H1 (cell line): ENCODE measurements around the gene SLC2A14. TPM values are rescaled to one million over a fixed set of nuclear protein-coding genes. Genes with fewer than 3 reads are reported as not detected.
"Not testable (repeated sequence)": the region's sequence is repeated elsewhere in the genome, so short reads cannot be mapped to it uniquely, and the experiment has no call there.

Experiments
- CTCF ChIA-PET: fragments of 300-600 bp; sonication (Branson Sonifier 250); formaldehyde crosslinking; loops from one replicate; lab custom pipeline; 2021; ENCODE audit not compliant: partially characterized antibody; lab: Charles Lee
- POLR2A ChIA-PET: fragments of 300-600 bp; sonication (Branson Sonifier 250); formaldehyde crosslinking; loops from one replicate; lab custom pipeline; 2021; ENCODE audit warnings: inconsistent platforms; ENCODE audit not compliant: partially characterized antibody; lab: Charles Lee
- DNase-seq, 2 experiments: peaks; one replicate each; pipeline versions ENCODE4 v3.0.0 to v3.0.0-alpha.2; 2010 to 2022; ENCODE audit warnings: low spot score in 2 of 2, low read depth in 1 of 2, mixed read lengths in 1 of 2
- FAIRE-seq: peaks from 2 replicates; lab custom pipeline; 2011; peaks lifted over from hg19 to GRCh38; lab: Jason Lieb, UNC
- H2AFZ ChIP-seq: 2 replicates; pipeline ENCODE4 v1.8.1; 2012; ENCODE audit warnings: low read length, inconsistent platforms
- H2AK5ac ChIP-seq: 2 replicates; pipeline ENCODE4 v1.6.1; 2013; ENCODE audit warnings: low read depth, low read length
- H2BK120ac ChIP-seq: replicated peaks from 2 replicates; pipeline ENCODE3; 2013; ENCODE audit warnings: low read depth, low read length, inconsistent platforms
- H2BK12ac ChIP-seq: 2 replicates; pipeline ENCODE4 v1.6.1; 2013; ENCODE audit warnings: low read depth, low read length
- H2BK15ac ChIP-seq: 2 replicates; pipeline ENCODE4 v1.6.1; 2013; ENCODE audit warnings: low read length
- H2BK20ac ChIP-seq: 2 replicates; pipeline ENCODE4 v1.6.1; 2013; ENCODE audit warnings: low read length
- H2BK5ac ChIP-seq: 2 replicates; pipeline ENCODE4 v1.6.1; 2013; ENCODE audit warnings: low read depth, low read length
- H3K14ac ChIP-seq: 2 replicates; pipeline ENCODE4 v1.6.1; 2013; ENCODE audit warnings: inconsistent platforms; ENCODE audit not compliant: insufficient read length
- H3K18ac ChIP-seq: 2 replicates; pipeline ENCODE4 v1.6.1; 2013; ENCODE audit warnings: low read length; ENCODE audit errors: extremely low read depth
- H3K23ac ChIP-seq: 2 replicates; pipeline ENCODE4 v1.6.1; 2013; ENCODE audit warnings: inconsistent platforms; ENCODE audit not compliant: insufficient read length
- H3K23me2 ChIP-seq: 2 replicates; pipeline ENCODE4 v1.6.1; 2013; ENCODE audit warnings: low read depth, low read length
- H3K27ac ChIP-seq: 2 replicates; pipeline ENCODE4 v1.6.1; 2011; ENCODE audit warnings: low read depth, low read length, inconsistent platforms
- H3K27me3 ChIP-seq, 4 experiments: replicated peaks in 1 of 4; 1 replicate in 1 of 4; 2 replicates in 3 of 4; pipeline versions ENCODE4 v1.6.1 to v1.8.1; 2011 to 2013; ENCODE audit warnings: low read length in 3 of 4, mild to moderate bottlenecking in 3 of 4, inconsistent platforms in 2 of 4, mixed read lengths in 2 of 4, moderate library complexity in 1 of 4; ENCODE audit not compliant: control insufficient read depth in 3 of 4, insufficient read depth in 3 of 4; ENCODE audit errors: extremely low read depth in 1 of 4
- H3K36me3 ChIP-seq, 4 experiments: 2 replicates each; pipeline versions ENCODE4 v1.6.1 to v1.8.1; 2011 to 2013; ENCODE audit warnings: mild to moderate bottlenecking in 4 of 4, low read length in 3 of 4, moderate library complexity in 2 of 4, control low read depth in 1 of 4, inconsistent platforms in 1 of 4; ENCODE audit not compliant: insufficient read depth in 4 of 4, control insufficient read depth in 2 of 4
- H3K4ac ChIP-seq: replicated peaks from 2 replicates; pipeline ENCODE3; 2013; ENCODE audit warnings: low read length, low read depth, mixed read lengths, inconsistent platforms; ENCODE audit not compliant: insufficient read length
- H3K4me1 ChIP-seq, 4 experiments: replicated peaks in 1 of 4; 1 replicate in 1 of 4; 2 replicates in 3 of 4; pipeline versions ENCODE4 v1.6.1 to v1.8.1; 2011 to 2013; ENCODE audit warnings: low read length in 3 of 4, inconsistent platforms in 2 of 4, mixed read lengths in 1 of 4; ENCODE audit not compliant: insufficient read depth in 4 of 4, control insufficient read depth in 3 of 4
- H3K4me2 ChIP-seq, 2 experiments: 2 replicates each; pipeline versions ENCODE4 v1.6.1 to v1.8.1; 2011 to 2013; ENCODE audit warnings: low read depth in 2 of 2, low read length in 2 of 2, control low read depth in 1 of 2, inconsistent platforms in 1 of 2, mild to moderate bottlenecking in 1 of 2; ENCODE audit not compliant: insufficient read depth in 1 of 2
- H3K4me3 ChIP-seq, 4 experiments: fragments of 200-600, 300-600 bp in 1 of 4; sonication (generic), shearing (Covaris generic), sonication (Bioruptor Twin) in 1 of 4; 2 replicates each; pipeline versions ENCODE4 v1.5.1 to v1.8.1; 2011 to 2016; ENCODE audit warnings: low read length in 4 of 4, low read depth in 3 of 4, control low read depth in 2 of 4, inconsistent platforms in 2 of 4, mild to moderate bottlenecking in 2 of 4, mixed read lengths in 1 of 4, moderate library complexity in 1 of 4; ENCODE audit not compliant: insufficient read depth in 2 of 4; ENCODE audit errors: extremely low read depth in 1 of 4
- H3K56ac ChIP-seq: replicated peaks from 2 replicates; pipeline ENCODE3; 2013; ENCODE audit warnings: low read depth, mild to moderate bottlenecking, mixed read lengths, low read length, inconsistent platforms; ENCODE audit not compliant: insufficient read length
- H3K79me1 ChIP-seq: 2 replicates; pipeline ENCODE4 v1.6.1; 2013; ENCODE audit warnings: low read depth, low read length, control low read depth
- H3K79me2 ChIP-seq, 2 experiments: 2 replicates each; pipeline versions ENCODE4 v1.6.1 to v1.8.1; 2012 to 2013; ENCODE audit warnings: low read length in 2 of 2, mild to moderate bottlenecking in 2 of 2, inconsistent platforms in 1 of 2; ENCODE audit not compliant: insufficient read depth in 2 of 2, control insufficient read depth in 1 of 2
- H3K9ac ChIP-seq, 4 experiments: replicated peaks in 1 of 4; 1 replicate in 1 of 4; 2 replicates in 3 of 4; pipeline versions ENCODE4 v1.6.1 to v1.8.1; 2011 to 2013; ENCODE audit warnings: low read depth in 3 of 4, low read length in 3 of 4, control low read depth in 2 of 4, mild to moderate bottlenecking in 2 of 4, moderate library complexity in 2 of 4, inconsistent platforms in 1 of 4; ENCODE audit errors: extremely low read depth in 1 of 4
- H3K9me3 ChIP-seq, 2 experiments: 2 replicates each; pipeline versions ENCODE4 v1.6.1 to v1.8.1; 2012 to 2013; ENCODE audit warnings: mild to moderate bottlenecking in 2 of 2, moderate library complexity in 2 of 2, control low read depth in 1 of 2, inconsistent platforms in 1 of 2, low read depth in 1 of 2, low read length in 1 of 2, mixed read lengths in 1 of 2; ENCODE audit not compliant: insufficient read depth in 2 of 2
- H4K20me1 ChIP-seq, 2 experiments: replicated peaks in 1 of 2; 2 replicates each; pipeline versions ENCODE3 to v1.8.1; 2011 to 2013; ENCODE audit warnings: inconsistent platforms in 2 of 2, low read length in 2 of 2, mild to moderate bottlenecking in 1 of 2; ENCODE audit not compliant: insufficient read depth in 2 of 2, control insufficient read depth in 1 of 2
- H4K5ac ChIP-seq: 2 replicates; pipeline ENCODE4 v1.6.1; 2013; ENCODE audit warnings: low read length, low read depth, mixed read lengths, inconsistent platforms; ENCODE audit not compliant: insufficient read length
- H4K8ac ChIP-seq: 2 replicates; pipeline ENCODE4 v1.8.0; 2013; ENCODE audit warnings: mild to moderate bottlenecking, moderate library complexity, low read length, inconsistent platforms; ENCODE audit not compliant: insufficient read depth; ENCODE audit errors: extremely low read depth
- H4K91ac ChIP-seq: replicated peaks from 2 replicates; pipeline ENCODE3; 2013; ENCODE audit warnings: low read length, mixed read lengths, inconsistent platforms; ENCODE audit not compliant: insufficient read length
- WGBS, 2 experiments: shearing (Covaris generic) in 1 of 2; methylation state at CpG; one replicate each; pipeline versions ENCODE4 v1.1.6 to v1.1.7; 2013 to 2015; ENCODE audit warnings: low lambda C conversion rate in 2 of 2, mixed read lengths in 2 of 2, inconsistent platforms in 1 of 2, low coverage in 1 of 2, missing lambda C conversion rate in 1 of 2; ENCODE audit not compliant: insufficient replicate concordance in 2 of 2, insufficient coverage in 1 of 2, insufficient read length in 1 of 2; ENCODE audit errors: extremely low coverage in 1 of 2, missing lambda C conversion rate in 1 of 2; 5-methylcytosine and 5-hydroxymethylcytosine counted together
- polyA plus RNA-seq, 7 experiments: library from polyadenylated mRNA; depleted of rRNA in 3 of 7; stranded (reverse) in 5 of 7; unstranded in 2 of 7; fragments of >200 nt in 5 of 7; fragments of 200-250 nt in 2 of 7; gene quantifications; 1 replicate in 5 of 7; 2 replicates in 1 of 7; 4 replicates in 1 of 7; pipeline versions ENCODE4 v1.2.1 to v1.2.3, GENCODE V29; 2011 to 2013; ENCODE audit warnings: missing spikeins in 2 of 7, mixed read lengths in 2 of 7
- total RNA-seq: library from RNA; stranded (reverse); fragmentation: NEBNext Ultra II Directional; extraction: Animal tissue kit (Norgen Biotek cat#: 25700); gene quantifications from 2 replicates; pipeline ENCODE4 v1.2.1, GENCODE V29; 2021

Gene SLC2A14
- total and polyA plus RNA-seq, 2 of the 8 experiments (the other 6 are each of a cell fraction or from before 2014, with no cell fraction given) = 11.1 to 19.3 TPM

DNA sequence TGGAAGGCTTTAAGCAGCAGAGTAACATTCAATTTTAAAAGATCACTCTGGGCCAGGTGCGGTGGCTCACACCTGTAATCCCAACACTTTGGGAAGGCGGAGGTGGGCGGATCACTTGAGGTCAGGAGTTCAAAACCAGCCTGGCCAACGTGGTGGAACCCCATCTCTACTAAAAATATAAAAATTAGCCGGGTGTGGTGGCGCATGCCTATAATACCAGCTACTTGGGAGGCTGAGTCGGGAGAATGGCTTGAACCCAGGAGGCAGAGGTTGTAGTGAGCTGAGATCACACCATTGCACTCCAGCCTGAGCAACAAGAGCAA lies 45.5 kb upstream of the SLC2A14 start:
- H2AK5ac ChIP-seq, H3K27me3 ChIP-seq, H3K9me3 ChIP-seq, H3K23ac ChIP-seq, H2BK120ac ChIP-seq, H4K8ac ChIP-seq, H2BK15ac ChIP-seq, H2AFZ ChIP-seq, H3K18ac ChIP-seq, DNase-seq, H2BK5ac ChIP-seq, H2BK20ac ChIP-seq, H4K5ac ChIP-seq, H3K14ac ChIP-seq, H3K9ac ChIP-seq, H3K56ac ChIP-seq, H3K79me1 ChIP-seq, H4K20me1 ChIP-seq, H2BK12ac ChIP-seq, H3K79me2 ChIP-seq, H3K23me2 ChIP-seq, H3K27ac ChIP-seq, H3K4ac ChIP-seq, H3K4me2 ChIP-seq, H3K4me3 ChIP-seq, H4K91ac ChIP-seq, FAIRE-seq: not testable (repeated sequence)
- 96% methylated on average over 7 of the region's 7 CpGs; no CpG with 5 or more reads in 1 of the 2 experiments for WGBS, 2 experiments
- Histone ChIP-seq H3K4me1 (peaks cover 0 to 12% (median 3%) of the 10 kb centered on the region in 4 experiments; a peak in 5 of 7 replicates), H3K36me3 (peaks cover 10 to 46% (median 27%) of the 10 kb centered on the region in 4 experiments)
- CTCF ChIA-PET = interaction anchor here (0.9 to 6.3 kb wide), 8 partner anchors 11 to 276 kb away, joined by 3 to 30 read pairs (median 8); no protein-coding TSS in a partner anchor
- POLR2A ChIA-PET = interaction anchor here (0.8 to 11.9 kb wide), 16 partner anchors 10 to 92 kb away, joined by 3 to 189 read pairs (median 4); partner anchors contain the start of gene SLC2A3
